COR-L47 (cell line): Measurements from ENCODE around the gene AOC3.

Experiments used
- DNase-seq: peaks from one replicate; lab custom pipeline; 2025; lab: John Stamatoyannopoulos, UW

Gene AOC3, protein sequence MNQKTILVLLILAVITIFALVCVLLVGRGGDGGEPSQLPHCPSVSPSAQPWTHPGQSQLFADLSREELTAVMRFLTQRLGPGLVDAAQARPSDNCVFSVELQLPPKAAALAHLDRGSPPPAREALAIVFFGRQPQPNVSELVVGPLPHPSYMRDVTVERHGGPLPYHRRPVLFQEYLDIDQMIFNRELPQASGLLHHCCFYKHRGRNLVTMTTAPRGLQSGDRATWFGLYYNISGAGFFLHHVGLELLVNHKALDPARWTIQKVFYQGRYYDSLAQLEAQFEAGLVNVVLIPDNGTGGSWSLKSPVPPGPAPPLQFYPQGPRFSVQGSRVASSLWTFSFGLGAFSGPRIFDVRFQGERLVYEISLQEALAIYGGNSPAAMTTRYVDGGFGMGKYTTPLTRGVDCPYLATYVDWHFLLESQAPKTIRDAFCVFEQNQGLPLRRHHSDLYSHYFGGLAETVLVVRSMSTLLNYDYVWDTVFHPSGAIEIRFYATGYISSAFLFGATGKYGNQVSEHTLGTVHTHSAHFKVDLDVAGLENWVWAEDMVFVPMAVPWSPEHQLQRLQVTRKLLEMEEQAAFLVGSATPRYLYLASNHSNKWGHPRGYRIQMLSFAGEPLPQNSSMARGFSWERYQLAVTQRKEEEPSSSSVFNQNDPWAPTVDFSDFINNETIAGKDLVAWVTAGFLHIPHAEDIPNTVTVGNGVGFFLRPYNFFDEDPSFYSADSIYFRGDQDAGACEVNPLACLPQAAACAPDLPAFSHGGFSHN

DNA sequence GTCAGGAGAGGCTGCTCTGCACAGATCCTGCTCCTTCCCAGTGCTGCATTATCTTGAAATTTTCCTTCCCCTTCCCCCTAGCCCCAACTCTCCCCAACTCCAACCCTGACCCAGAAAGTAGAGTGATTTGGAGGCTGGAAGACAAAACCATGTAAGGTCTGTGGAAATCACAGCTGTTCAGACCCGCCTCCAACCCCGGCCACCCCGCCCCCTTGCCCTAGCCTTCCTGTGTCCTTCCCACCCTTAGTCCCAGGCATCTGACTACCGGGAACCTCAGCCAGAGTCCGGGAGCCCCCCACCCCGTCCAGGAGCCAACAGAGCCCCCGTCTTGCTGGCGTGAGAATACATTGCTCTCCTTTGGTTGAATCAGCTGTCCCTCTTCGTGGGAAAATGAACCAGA lies at the start of gene AOC3:
Gene AOC3, plus strand, starts transcription at position 246 of the 400 bp plus-strand sequence. Its CDS starts 145 bp downstream, at position 391.
- no peak for DNase-seq

DNA sequence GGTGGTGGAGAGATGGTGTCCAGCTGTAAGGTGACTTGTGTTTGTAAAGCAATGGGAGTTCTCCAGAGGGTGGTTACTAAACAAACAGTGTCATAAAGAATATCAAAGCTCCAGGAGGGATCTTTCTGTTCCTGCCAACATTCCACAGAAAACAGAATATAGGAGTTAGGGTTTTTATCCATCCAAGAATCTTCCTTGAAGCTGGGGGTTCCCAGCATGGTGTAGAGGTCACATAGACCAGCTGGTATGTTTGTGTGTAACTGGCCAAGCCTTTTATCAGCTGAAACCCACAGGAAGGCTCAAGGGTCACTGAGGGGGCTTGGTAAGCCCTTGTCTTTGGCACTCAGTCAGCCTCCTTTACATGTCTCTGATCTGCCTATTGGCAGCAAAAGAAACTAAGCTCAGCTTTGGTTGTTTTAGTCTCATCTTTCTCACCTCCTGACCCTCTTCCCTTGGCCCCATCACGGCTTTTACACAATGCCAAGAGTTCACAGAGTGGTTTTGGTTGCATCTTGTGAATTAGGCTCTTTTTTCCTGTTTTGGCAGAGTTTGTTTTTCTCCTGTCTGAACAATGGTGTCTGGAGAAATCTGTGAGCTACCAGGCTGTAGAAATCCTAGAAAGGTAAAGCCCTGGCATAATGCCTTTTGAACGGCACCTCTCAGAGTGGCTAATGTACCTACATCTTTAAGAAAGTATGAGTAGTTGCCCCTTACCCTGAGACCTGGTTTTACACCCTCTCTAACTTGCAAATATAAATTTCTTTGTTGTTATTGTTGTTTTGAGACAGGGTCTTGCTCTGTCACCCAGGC lies 47.7 kb upstream of the AOC3 start:
- peak; percentile 29 for DNase-seq

DNA sequence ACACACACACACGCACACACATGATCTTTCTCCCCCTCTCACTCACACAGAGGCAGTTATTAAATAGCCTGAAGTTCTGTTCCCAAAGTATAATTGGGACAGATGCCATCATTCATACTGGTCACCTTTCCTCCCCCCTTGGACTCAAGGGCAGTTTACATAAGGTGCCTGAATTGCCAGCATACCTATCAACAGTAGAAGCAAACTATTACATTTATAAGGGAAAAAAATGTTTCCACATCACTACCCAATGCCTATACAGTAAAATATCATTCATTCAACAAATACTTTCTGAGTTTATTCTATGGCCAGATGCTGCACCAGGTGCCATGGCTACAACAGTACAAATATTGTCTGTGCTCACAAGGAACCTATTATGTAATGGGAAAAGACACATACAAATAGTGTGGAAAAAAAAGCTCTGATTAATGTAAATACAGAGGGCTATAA lies 46.1 kb upstream of the AOC3 start:
- DNase-seq, result no peak

GRCh38 chr17:42806249-42806648 lies 44.8 kb upstream of the AOC3 start:
- no peak for DNase-seq

GRCh38 chr17:42809250-42809649 lies 41.7 kb upstream of the AOC3 start:
- DNase-seq, result no peak

DNA sequence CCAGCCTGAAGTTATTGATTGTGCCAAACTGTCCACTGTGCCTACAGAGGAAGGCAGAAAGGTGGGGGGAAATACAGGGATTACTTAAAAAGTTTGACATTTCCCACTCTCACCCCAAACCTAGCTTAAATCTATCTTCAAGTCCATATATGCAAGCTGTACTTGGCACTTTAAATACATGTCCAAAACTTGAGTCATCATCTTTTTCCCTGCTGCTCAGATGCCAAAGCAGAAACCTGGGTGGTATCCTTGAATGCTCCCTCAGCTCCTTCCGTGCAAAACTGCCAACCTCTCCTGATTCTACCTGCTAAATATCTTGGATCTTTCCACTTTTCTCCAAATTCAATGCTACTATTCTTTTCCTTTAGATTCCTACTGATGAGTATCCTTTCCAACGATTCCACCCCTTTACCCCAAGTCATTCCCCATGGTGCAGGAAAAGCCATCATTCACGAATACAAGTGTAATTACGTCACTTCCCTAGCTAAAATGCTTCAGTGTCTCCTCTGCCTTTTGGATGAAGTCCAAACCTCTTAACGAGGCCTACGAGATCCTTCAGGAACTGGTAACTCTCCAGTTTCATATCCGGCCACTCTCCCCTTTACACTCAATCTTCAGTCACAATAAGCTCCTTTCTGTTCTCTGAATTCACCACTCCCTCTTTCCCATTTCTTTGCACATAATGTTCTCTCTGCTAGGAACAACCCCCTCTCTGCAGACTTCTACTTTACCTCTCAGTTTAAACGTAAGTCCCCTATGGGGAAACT lies 36.2 kb upstream of the AOC3 start:
- no peak for DNase-seq

DNA sequence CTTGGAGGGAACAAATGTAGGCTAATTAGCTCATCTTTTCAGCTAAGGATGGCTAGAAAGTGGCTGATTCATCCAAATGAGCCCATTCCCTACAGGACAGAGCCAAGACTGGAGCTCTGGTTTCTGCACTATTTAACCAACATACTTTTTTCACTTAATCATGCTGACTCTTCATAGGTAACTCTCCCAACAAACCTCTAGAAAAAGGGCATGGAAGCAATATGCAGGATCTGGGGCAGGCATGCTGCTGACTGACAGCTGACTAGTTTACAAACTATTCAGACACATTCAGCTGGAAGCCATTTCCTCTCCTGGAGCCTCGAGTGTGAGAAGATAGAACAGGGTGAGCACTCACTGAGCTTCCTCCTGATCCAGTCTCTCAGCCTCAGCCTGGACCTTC lies 33.1 kb upstream of the AOC3 start:
- no peak for DNase-seq

- no peak for DNase-seq
These were observed 32.6 kb upstream of the AOC3 start for GRCh38 chr17:42818379-42818778.

- peak; percentile 35 for DNase-seq
These were observed 31.0 kb upstream of the AOC3 start for GRCh38 chr17:42819939-42820535.

GRCh38 chr17:42821176-42821575 lies 29.8 kb upstream of the AOC3 start:
- no peak for DNase-seq

DNA sequence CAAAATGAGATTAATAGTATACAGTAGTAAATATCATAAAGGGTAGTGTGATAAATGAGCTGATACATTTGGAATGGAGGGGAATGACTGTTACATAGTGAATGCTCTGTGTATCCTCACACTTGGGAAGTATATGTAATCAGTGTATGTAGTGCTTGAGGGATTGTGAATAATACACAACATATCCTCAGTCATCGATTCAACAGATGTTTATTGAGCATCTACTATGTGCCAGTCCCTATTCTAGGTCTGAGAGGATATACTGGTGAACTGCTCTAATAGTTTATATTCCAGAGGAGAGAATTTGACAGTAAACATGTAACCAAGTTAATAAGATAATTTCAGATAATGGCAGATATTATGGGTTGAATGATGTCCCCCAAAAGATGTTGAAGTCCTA lies 23.5 kb upstream of the AOC3 start:
- no peak for DNase-seq

GRCh38 chr17:42830971-42831370 lies 20.0 kb upstream of the AOC3 start:
- DNase-seq, result no peak

GRCh38 chr17:42832213-42832933 lies 18.6 kb upstream of the AOC3 start:
- no peak for DNase-seq

- peak; percentile 73 for DNase-seq
These were observed 17.8 kb upstream of the AOC3 start, which contains the start of gene PSME3 for GRCh38 chr17:42832934-42833766. PSME3 (plus strand) TSS chr17:42833397; CDS start chr17:42833632, 235 bp downstream.

- no peak for DNase-seq
These were observed 17.1 kb upstream of the AOC3 start for GRCh38 chr17:42833767-42834422.

GRCh38 chr17:42835732-42836131 lies 15.3 kb upstream of the AOC3 start:
- DNase-seq, result no peak

GRCh38 chr17:42841975-42842685 lies 8.9 kb upstream of the AOC3 start:
- DNase-seq, result no peak

DNA sequence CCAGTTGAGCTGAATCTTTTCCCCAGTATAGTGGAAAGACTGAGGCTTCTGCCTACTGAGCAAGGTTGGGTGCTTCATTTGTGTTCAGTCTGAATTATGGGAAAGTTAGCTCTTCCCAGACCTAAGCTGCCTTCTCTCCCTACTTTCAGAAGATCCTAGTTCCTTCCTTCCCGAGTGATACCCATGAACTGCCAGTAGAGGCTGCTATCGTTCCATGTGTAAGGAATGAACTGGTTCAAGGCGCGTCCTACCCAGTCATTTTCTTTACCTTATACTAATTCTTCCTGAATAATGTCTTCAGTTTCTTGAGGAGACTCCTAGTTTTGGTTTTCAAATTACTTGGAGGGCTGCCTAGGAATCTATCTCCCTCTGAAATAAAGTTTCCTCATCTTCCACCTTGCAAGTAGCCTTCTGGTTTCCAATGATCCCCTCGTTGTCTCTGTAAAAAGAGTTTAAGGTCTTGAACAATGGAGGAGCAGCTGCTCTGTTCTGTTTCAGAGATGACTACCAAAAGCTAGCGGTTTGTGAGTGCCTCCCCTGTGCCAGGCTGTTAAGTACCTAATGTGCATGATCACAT lies 7.6 kb upstream of the AOC3 start:
- peak; percentile 51 for DNase-seq
